Astrocyte of the cerebellum (primary cell): Measurements from ENCODE around the gene FBXL4.
A peak's percentile ranks its signal among the peaks of the same experiment; 100 is the strongest.

Experiments
- DNase-seq: peaks from one replicate; pipeline ENCODE4 v3.0.0-alpha.2; 2011; ENCODE audit warnings: low read depth
- H3K4me3 ChIP-seq: 2 replicates; pipeline ENCODE4 v1.5.1; 2011; ENCODE audit warnings: mild to moderate bottlenecking, low read depth, low read length, moderate library complexity
- CTCF ChIP-seq: IDR thresholded peaks from 2 replicates; pipeline ENCODE4 v1.5.1; 2012; ENCODE audit warnings: low read length, low read depth, moderate library complexity, mild to moderate bottlenecking; ENCODE audit errors: missing control alignments
- in situ Hi-C: cut with HindIII; loops from 2 replicates; pipeline ENCODE4 v1.10.0; 2017; ENCODE audit warnings: low sequenced_read_pairs

The FBXL4 gene

GRCh38 chr6:98905759-98906158 is 42.0 kb downstream of the FBXL4 start:
- no peak for TF ChIP-seq CTCF
- in situ Hi-C loops: no loop called here
- no peak overlapping the region for H3K4me3 ChIP-seq
- DNase-seq: no peak

DNA sequence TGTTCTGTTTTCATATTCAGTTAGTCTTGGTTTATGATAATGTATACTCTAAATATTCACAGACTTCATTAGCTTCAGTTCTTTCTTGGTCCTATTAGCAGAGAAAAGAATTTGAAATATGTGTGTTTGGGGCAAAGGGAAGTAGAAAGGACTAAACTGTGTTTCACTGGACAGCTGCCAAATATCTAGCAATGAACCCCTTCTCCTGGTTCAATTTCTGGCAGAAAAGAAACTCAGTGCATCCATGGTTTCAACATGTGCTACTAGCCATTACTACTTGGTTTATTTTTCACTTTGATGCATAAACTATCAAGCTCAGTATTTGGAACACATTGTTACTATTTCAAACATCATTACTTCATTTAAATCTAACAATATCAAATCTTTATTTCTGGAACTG is 43.6 kb downstream of the FBXL4 start:
- no peak for TF ChIP-seq CTCF
- H3K4me3 ChIP-seq: no peak overlapping the region
- DNase-seq: peak; percentile 18
- in situ Hi-C loops: no loop called here

GRCh38 chr6:98900706-98901105 is 47.0 kb downstream of the FBXL4 start:
- no peak for DNase-seq
- in situ Hi-C loops: no loop called here
- TF ChIP-seq CTCF: no peak
- no peak overlapping the region for H3K4me3 ChIP-seq

DNA sequence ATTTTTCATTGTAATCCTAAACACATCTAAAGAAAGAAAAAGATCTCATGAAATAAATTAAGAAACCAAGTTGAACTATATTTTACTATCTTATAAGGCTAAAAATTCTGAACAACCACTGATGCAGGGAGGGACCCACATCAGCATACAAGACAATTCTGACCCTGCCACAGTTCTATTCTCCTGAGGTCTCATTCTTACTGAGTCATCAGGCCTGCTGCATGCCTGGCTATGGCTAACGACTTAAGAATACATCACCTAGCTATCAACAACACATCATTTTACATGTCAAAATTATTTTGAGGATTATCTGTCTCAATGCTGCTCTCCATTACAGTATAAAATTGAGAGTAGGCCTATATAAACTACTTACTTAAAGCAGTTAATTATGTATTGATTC is 52.9 kb downstream of the FBXL4 start:
- TF ChIP-seq CTCF: no peak
- DNase-seq: no peak
- in situ Hi-C loops: no loop called here
- no peak overlapping the region for H3K4me3 ChIP-seq

- DNase-seq: no peak
- no peak for TF ChIP-seq CTCF
- H3K4me3 ChIP-seq: no peak overlapping the region
- in situ Hi-C loops: no loop called here
Measured at GRCh38 chr6:98887650-98888049, 60.1 kb downstream of the FBXL4 start.

DNA sequence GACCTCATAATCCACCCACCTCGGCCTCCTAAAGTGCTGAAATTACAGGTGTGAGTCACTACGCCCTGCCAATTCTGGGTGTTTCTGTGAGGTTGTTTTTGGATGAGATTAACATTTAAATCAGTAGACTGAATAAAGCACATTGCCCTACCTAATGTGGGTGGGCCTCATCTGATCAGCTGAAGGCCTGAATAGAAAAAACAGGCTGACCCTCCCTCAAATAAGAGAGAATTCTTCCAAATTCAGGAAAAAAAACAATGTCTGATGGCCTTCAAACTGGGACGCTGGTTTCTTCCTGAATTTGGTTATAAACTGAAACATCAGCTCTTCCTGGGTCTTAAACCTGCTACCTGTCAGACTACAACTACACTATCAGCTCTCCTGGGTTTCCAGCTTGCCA is 62.4 kb downstream of the FBXL4 start:
- in situ Hi-C loops: no loop called here

More for the DNA sequence above, 62.4 kb downstream of the FBXL4 start:
- no peak overlapping the region for H3K4me3 ChIP-seq
- no peak for DNase-seq
- no peak for TF ChIP-seq CTCF
